CD4-positive, alpha-beta T cell (primary cell): ENCODE measurements around the gene SHISA7. TPM values are rescaled to one million over a fixed set of nuclear protein-coding genes. Genes with fewer than 3 reads are reported as not detected.

Experiments
- ATAC-seq: fragments of 200-7000 bp; cut with Tn5 transposase; one replicate; pipeline ENCODE4 v1.10.0; 2022; ENCODE audit warnings: mild to moderate bottlenecking; ENCODE audit not compliant: poor library complexity
- CTCF ChIA-PET: fragments of 350-600 bp; sonication (Branson Sonifier 250); formaldehyde crosslinking; loops from one replicate; lab custom pipeline; 2021; ENCODE audit warnings: antibody characterized with exemption, inconsistent platforms; lab: Charles Lee
- POLR2A ChIA-PET: fragments of 350-600 bp; sonication (Branson Sonifier 250); formaldehyde crosslinking; loops from one replicate; lab custom pipeline; 2021; ENCODE audit warnings: antibody characterized with exemption, inconsistent platforms; lab: Charles Lee
- DNase-seq, 14 experiments: peaks; one replicate each; pipeline ENCODE4 v3.0.0-alpha.2; 2013 to 2020; ENCODE audit warnings: mixed read lengths in 2 of 14
- H3K27ac ChIP-seq, 2 donors: one replicate each; pipeline versions ENCODE4 v1.5.1 to v1.7.0; 2013; ENCODE audit warnings: low read length in 2 of 2, low read depth in 1 of 2, mild to moderate bottlenecking in 1 of 2
- H3K27me3 ChIP-seq, 2 experiments: 1 replicate in 1 of 2; 2 replicates in 1 of 2; pipeline versions ENCODE4 v1.6.1 to v1.7.0; 2013; ENCODE audit warnings: low read length in 2 of 2, control low read depth in 1 of 2, mild to moderate bottlenecking in 1 of 2, moderate library complexity in 1 of 2; ENCODE audit not compliant: insufficient read depth in 2 of 2, control insufficient read depth in 1 of 2
- H3K36me3 ChIP-seq: one replicate; pipeline ENCODE4 v1.6.1; 2013; ENCODE audit warnings: low read length, control low read depth; ENCODE audit not compliant: insufficient read depth
- H3K4me1 ChIP-seq: one replicate; pipeline ENCODE4 v1.6.1; 2013; ENCODE audit warnings: low read length, control low read depth; ENCODE audit not compliant: insufficient read depth
- H3K4me3 ChIP-seq: one replicate; pipeline ENCODE4 v1.5.1; 2013; ENCODE audit warnings: mild to moderate bottlenecking, low read length, moderate library complexity
- H3K9me3 ChIP-seq, 2 experiments: 1 replicate in 1 of 2; 2 replicates in 1 of 2; pipeline versions ENCODE4 v1.6.1 to v1.7.0; 2013; ENCODE audit warnings: low read length in 2 of 2, mild to moderate bottlenecking in 2 of 2, control low read depth in 1 of 2, moderate library complexity in 1 of 2; ENCODE audit not compliant: control insufficient read depth in 1 of 2, insufficient read depth in 1 of 2
- H3K27ac Mint-ChIP-seq: one replicate; pipeline ENCODE4 v1.8.0; 2020; ENCODE audit warnings: mixed read lengths
- H3K27me3 Mint-ChIP-seq: one replicate; pipeline ENCODE4 v1.8.0; 2021; ENCODE audit warnings: mixed read lengths
- H3K36me3 Mint-ChIP-seq: one replicate; pipeline ENCODE4 v1.8.0; 2021; ENCODE audit warnings: low read depth, mixed read lengths
- H3K4me1 Mint-ChIP-seq: one replicate; pipeline ENCODE4 v1.8.0; 2021; ENCODE audit warnings: low read depth, mixed read lengths
- H3K4me3 Mint-ChIP-seq: one replicate; pipeline ENCODE4 v1.8.0; 2020; ENCODE audit warnings: mild to moderate bottlenecking, mixed read lengths
- H3K9me3 Mint-ChIP-seq: one replicate; pipeline ENCODE4 v1.8.0; 2020; ENCODE audit warnings: mixed read lengths
- intact Hi-C, 2 experiments: fragments of 100-400 bp; cut with DNase I in 1 of 2; cut with micrococcal nuclease in 1 of 2; formaldehyde crosslinking; loops; one replicate each; pipeline versions ENCODE4 v1.15.1 to v1.9.0; 2023 to 2025; cut with DNase I, micrococcal nuclease
- total RNA-seq, 174 experiments: library from RNA in 2 of 174; stranded (reverse) in 2 of 174; gene quantifications; one replicate each; pipeline ENCODE4 v1.2.3 and lab custom pipeline; 2021 to 2026
- TF ChIP-seq, protein P1 (sequence below): fragments of 200-600 bp; IDR thresholded peaks from one replicate; pipeline ENCODE4 v1.8.0; 2022; ENCODE audit warnings: antibody characterized with exemption, mild to moderate bottlenecking

The SHISA7 gene
- total RNA-seq, 2 experiments from 2014 or later: not detected

DNA sequence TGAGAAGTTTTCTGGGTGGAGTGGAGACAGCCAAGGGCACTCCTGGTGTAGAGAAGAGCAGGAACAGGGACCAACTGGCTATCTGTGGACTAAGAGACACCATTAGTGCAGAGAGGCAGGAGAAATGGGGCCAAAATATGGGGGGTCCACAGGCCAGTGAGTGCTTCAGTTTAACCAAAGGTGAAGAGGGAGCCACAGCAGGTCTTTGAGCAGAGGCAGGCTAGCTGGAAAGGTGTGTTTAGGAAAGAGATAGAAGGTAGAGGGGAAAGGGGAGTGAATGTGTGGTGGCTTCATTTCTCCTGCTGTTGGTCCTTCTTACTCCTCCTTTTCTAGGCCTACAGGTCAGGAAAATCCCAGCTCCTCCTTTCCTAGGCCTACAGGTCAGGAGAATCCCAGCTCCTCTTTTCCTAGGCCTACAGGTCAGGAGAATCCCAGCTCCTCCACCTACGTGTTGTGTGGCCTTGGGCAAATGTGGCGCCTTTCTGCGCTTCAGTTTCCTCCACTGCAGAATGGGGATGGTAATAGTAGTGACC, 60.5 kb downstream of the SHISA7 start:
- TF ChIP-seq, protein P1, sequence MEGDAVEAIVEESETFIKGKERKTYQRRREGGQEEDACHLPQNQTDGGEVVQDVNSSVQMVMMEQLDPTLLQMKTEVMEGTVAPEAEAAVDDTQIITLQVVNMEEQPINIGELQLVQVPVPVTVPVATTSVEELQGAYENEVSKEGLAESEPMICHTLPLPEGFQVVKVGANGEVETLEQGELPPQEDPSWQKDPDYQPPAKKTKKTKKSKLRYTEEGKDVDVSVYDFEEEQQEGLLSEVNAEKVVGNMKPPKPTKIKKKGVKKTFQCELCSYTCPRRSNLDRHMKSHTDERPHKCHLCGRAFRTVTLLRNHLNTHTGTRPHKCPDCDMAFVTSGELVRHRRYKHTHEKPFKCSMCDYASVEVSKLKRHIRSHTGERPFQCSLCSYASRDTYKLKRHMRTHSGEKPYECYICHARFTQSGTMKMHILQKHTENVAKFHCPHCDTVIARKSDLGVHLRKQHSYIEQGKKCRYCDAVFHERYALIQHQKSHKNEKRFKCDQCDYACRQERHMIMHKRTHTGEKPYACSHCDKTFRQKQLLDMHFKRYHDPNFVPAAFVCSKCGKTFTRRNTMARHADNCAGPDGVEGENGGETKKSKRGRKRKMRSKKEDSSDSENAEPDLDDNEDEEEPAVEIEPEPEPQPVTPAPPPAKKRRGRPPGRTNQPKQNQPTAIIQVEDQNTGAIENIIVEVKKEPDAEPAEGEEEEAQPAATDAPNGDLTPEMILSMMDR: no peak
- ChIA-PET CTCF (interaction anchor here (0.8 to 2.7 kb wide), 3 partner anchors 81 to 222 kb away, joined by 3 to 31 read pairs (median 4); no protein-coding TSS in a partner anchor), POLR2A (interaction anchor here (0.6 to 5.4 kb wide), 9 partner anchors 9 to 248 kb away, joined by 3 to 45 read pairs (median 3); partner anchors contain the start of genes KMT5C, PPP6R1, UBE2S and ZNF628)
- peaks cover 24% of the 10 kb centered on the region for H3K36me3 Mint-ChIP-seq
- ATAC-seq: no peak
- H3K4me3 Mint-ChIP-seq: peak overlapping the region; percentile 87
- peaks cover 41% of the 10 kb centered on the region for H3K4me1 ChIP-seq
- no peak overlapping the region for H3K27ac ChIP-seq
- DNase-seq: no peak
- H3K27me3 ChIP-seq: no peaks in the 10 kb centered on the region
- no peaks in the 10 kb centered on the region for H3K9me3 Mint-ChIP-seq
- peaks cover 9% of the 10 kb centered on the region for H3K36me3 ChIP-seq
- peaks cover 51% of the 10 kb centered on the region for H3K4me1 Mint-ChIP-seq
- intact Hi-C loops: loop anchor here in 1 of 2 experiments (1.0 to 2.0 kb wide), 2 partner anchors 80 to 241 kb away; no protein-coding TSS in a partner anchor
- peak overlapping the region; percentile 75 for H3K27ac Mint-ChIP-seq
- H3K4me3 ChIP-seq: no peak overlapping the region
- H3K27me3 Mint-ChIP-seq: no peaks in the 10 kb centered on the region
- H3K9me3 ChIP-seq: no peaks in the 10 kb centered on the region

DNA sequence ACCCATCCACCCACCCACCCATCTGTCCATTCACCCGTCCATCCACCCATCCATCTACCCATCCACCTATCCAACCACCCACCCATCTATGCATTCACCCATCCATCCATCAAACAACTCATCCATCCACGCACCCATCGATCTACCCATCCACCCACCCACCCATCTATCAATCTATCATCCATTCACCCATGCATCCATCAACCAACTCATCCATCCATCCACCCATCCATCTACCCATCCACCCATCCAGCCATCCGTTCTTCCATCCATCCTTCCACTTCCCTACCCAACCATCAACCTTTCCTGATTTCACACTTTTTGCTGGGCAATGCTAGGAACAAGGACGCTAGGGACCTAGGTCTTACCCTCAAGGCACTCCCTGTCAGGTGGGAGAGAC, 61.1 kb downstream of the SHISA7 start:
- peaks cover 36% of the 10 kb centered on the region for H3K4me1 ChIP-seq
- H3K27me3 ChIP-seq: no peaks in the 10 kb centered on the region
- no peak overlapping the region for H3K27ac ChIP-seq
- no peaks in the 10 kb centered on the region for H3K9me3 ChIP-seq
- intact Hi-C loops: loop anchor here in 1 of 2 experiments (2.0 kb wide), 1 partner anchor 79 kb away; no protein-coding TSS in a partner anchor
- Mint-ChIP-seq H3K4me1 (peaks cover 45% of the 10 kb centered on the region), H3K36me3 (peaks cover 19% of the 10 kb centered on the region), H3K4me3 (peak overlapping the region; percentile 77), H3K27ac (peak overlapping the region; percentile 75), H3K9me3 (no peaks in the 10 kb centered on the region), H3K27me3 (no peaks in the 10 kb centered on the region)
- TF ChIP-seq, protein P1: no peak
- DNase-seq: no peak
- H3K36me3 ChIP-seq: peaks cover 4% of the 10 kb centered on the region
- ChIA-PET POLR2A (interaction anchor here (3.4 kb wide), 1 partner anchor 43 kb away, joined by 29 read pairs; the partner anchor contains the start of gene KMT5C), CTCF (interaction anchor here (0.8 kb wide), 1 partner anchor 122 kb away, joined by 3 read pairs; no protein-coding TSS in a partner anchor)
- H3K4me3 ChIP-seq: no peak overlapping the region
- ATAC-seq: no peak

DNA sequence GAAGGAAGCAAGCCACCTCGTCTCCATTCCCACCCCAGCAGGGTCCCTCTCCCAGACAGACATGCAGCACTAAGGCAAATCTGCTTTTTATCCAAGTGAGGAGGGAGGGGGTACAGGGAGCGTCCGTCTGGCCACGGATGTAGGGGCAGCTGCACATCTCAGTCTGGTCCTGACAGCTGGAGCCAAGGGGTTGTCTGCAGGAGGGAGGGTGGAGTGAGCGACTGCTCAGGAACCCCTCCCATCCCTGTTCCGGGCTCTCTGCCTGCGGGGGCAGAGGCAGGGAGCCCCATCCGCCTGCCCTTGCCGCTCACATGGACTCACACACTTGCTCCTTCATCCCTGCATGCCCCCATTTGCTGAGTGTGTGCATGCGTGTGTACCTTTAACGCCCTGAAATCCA, 63.9 kb downstream of the SHISA7 start:
- Mint-ChIP-seq H3K4me3 (no peak overlapping the region), H3K36me3 (no peaks in the 10 kb centered on the region), H3K4me1 (peaks cover 18% of the 10 kb centered on the region), H3K27me3 (peaks cover 4% of the 10 kb centered on the region), H3K27ac (no peak overlapping the region), H3K9me3 (no peaks in the 10 kb centered on the region)
- Histone ChIP-seq H3K36me3 (no peaks in the 10 kb centered on the region), H3K9me3 (peaks cover 0 to under 1% of the 10 kb centered on the region in 2 experiments), H3K4me3 (no peak overlapping the region), H3K27ac (no peak overlapping the region), H3K27me3 (peaks cover 9 to 20% of the 10 kb centered on the region in 2 experiments), H3K4me1 (peaks cover 13% of the 10 kb centered on the region)
- intact Hi-C loops: no loop called here
- POLR2A ChIA-PET: no interaction called here
- ATAC-seq (no peak), DNase-seq (no peak)
- TF ChIP-seq, protein P1: no peak
- CTCF ChIA-PET: no interaction called here

Other genes with a start within 250 kb of the SHISA7 start
- not detected for gene PTPRH, start 233.8 kb downstream of the SHISA7 start, total RNA-seq
- 10 to 100 TPM; 11.7 to 11.8 TPM for gene TMEM86B, start 214.5 kb downstream of the SHISA7 start, total RNA-seq
- gene PPP6R1, start 184.3 kb downstream of the SHISA7 start, total RNA-seq: 100 to 1,000 TPM; 172 to 182 TPM
- gene HSPBP1, start 163.2 kb downstream of the SHISA7 start, total RNA-seq: 10 to 100 TPM; 14.3 to 15.1 TPM
- gene BRSK1, start 159.3 kb downstream of the SHISA7 start, total RNA-seq: 1 to 10 TPM; 2.6 to 2.7 TPM
- gene TMEM150B, start 118.0 kb downstream of the SHISA7 start, total RNA-seq: not detected
- gene KMT5C, start 103.4 kb downstream of the SHISA7 start, total RNA-seq: 100 to 1,000 TPM; 113 to 115 TPM
- under 1 TPM in 1 of 2 experiments, not detected in 1; 0.28 TPM for gene COX6B2, start 88.6 kb downstream of the SHISA7 start, total RNA-seq
- under 1 TPM in 1 of 2 experiments, not detected in 1; 0.08 TPM for gene GARIN5B, start 80.0 kb downstream of the SHISA7 start, total RNA-seq
- under 1 TPM; 0.22 to 0.92 TPM for gene IL11, start 72.8 kb downstream of the SHISA7 start, total RNA-seq
- not detected for gene TMEM190, start 66.5 kb downstream of the SHISA7 start, total RNA-seq
- gene TMEM238, start 59.0 kb downstream of the SHISA7 start, total RNA-seq: 10 to 100 TPM; 14.2 to 14.3 TPM
- 1,000 to 10,000 TPM; 3,995 to 4,178 TPM for gene RPL28, start 57.4 kb downstream of the SHISA7 start, total RNA-seq
- gene UBE2S, start 35.5 kb downstream of the SHISA7 start, total RNA-seq: 10 to 100 TPM; 50.9 to 62.9 TPM
- gene ISOC2, start 18.3 kb upstream of the SHISA7 start, total RNA-seq: 1 to 10 TPM; 1.5 to 2.2 TPM
- gene C19orf85, start 21.5 kb upstream of the SHISA7 start, total RNA-seq: not detected
- gene ZNF628, start 33.3 kb upstream of the SHISA7 start, total RNA-seq: 10 to 100 TPM; 26.6 to 27.2 TPM
- gene NAT14, start 41.9 kb upstream of the SHISA7 start, total RNA-seq: 10 to 100 TPM; 10.5 to 14.7 TPM
- 1 to 10 TPM in 1 of 2 experiments, under 1 TPM in 1; 0.42 to 1.3 TPM for gene SSC5D, start 45.1 kb upstream of the SHISA7 start, total RNA-seq
- not detected for gene SBK2, start 93.8 kb upstream of the SHISA7 start, total RNA-seq
- not detected for gene SBK3, start 102.2 kb upstream of the SHISA7 start, total RNA-seq
- gene ZNF579, start 137.5 kb upstream of the SHISA7 start, total RNA-seq: 1 to 10 TPM; 6.7 to 7.1 TPM
- gene FIZ1, start 156.2 kb upstream of the SHISA7 start, total RNA-seq: 1 to 10 TPM; 5.5 to 7.3 TPM
- 10 to 100 TPM in 1 of 2 experiments, 1 to 10 TPM in 1; 9.6 to 10.3 TPM for gene ZNF524, start 157.0 kb upstream of the SHISA7 start, total RNA-seq
- gene ZNF865, start 162.3 kb upstream of the SHISA7 start, total RNA-seq: 10 to 100 TPM; 12.0 to 12.9 TPM
- gene ZNF784, start 181.3 kb upstream of the SHISA7 start, total RNA-seq: 10 to 100 TPM; 11.2 to 11.8 TPM
- 10 to 100 TPM; 45.2 to 46.6 TPM for gene ZNF580, start 197.7 kb upstream of the SHISA7 start, total RNA-seq
- 10 to 100 TPM; 23.1 to 24.7 TPM for gene ZNF581, start 200.3 kb upstream of the SHISA7 start, total RNA-seq
- 1 to 10 TPM; 1.7 to 1.8 TPM for gene CCDC106, start 204.9 kb upstream of the SHISA7 start, total RNA-seq
- gene U2AF2, start 211.7 kb upstream of the SHISA7 start, total RNA-seq: 100 to 1,000 TPM; 209 to 212 TPM
- gene EPN1, start 231.9 kb upstream of the SHISA7 start, total RNA-seq: 10 to 100 TPM; 39.0 to 40.5 TPM